NK-92 (cell line): ENCODE results near the gene ACOX3.
"Not testable (repeated sequence)": the region's sequence is repeated elsewhere in the genome, so short reads cannot be mapped to it uniquely, and the experiment has no call there.

ENCODE experiments used
- DNase-seq: peaks from one replicate; lab custom pipeline; 2025; ENCODE audit not compliant: unreplicated experiment; lab: John Stamatoyannopoulos, UW

The ACOX3 gene

DNA sequence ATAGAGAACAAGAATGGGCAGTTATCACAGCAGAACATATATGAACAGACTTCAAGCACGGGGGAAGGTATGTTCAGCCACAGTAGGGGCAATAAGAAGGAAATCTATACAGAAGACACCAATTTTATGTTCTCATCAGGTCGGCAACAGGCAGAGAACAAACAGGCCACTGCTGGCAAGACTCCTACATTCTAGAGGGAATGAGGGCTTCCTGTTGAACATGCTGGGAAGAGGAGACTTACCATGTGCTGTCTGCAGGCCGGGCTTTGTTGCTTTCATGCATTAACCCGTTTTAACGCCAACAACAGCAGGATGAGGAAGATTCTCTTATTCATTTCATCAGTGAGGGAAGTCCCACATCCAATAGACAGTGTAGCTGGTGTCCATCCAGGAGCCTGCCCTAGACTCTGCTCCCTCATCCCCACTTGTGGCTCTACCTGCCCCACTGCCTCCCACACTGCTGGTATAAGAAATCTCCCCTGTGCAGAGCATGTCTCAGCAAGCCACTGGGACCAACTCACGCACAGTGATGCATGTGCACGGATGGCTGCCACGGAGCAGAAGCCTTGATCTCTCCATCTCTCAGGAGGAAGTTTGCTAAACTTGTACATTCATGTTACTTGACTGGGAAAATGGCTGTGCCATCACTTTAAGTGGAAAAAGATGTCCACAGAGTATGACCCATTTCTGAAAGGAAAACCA is 84.5 kb downstream of the ACOX3 start:
- DNase-seq = no peak

DNA sequence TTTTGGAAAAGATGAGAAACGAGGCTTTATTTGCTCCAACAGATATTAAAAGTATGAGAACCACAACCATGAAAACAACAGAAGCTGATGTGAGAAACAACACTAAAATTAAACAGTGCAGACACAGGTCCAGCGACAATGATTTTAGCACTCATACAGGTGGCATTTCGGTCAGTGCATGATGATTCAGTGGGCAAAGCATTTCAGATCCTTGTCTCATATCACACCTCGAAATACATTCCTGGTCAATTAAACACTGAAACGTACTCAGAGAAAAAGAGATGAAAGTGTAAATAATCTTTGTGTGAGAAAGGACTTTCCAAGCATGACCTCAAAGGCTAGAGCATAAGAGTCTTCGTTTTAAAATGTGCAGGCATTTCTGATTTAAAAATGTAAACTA is 85.2 kb downstream of the ACOX3 start:
- no peak for DNase-seq

DNA sequence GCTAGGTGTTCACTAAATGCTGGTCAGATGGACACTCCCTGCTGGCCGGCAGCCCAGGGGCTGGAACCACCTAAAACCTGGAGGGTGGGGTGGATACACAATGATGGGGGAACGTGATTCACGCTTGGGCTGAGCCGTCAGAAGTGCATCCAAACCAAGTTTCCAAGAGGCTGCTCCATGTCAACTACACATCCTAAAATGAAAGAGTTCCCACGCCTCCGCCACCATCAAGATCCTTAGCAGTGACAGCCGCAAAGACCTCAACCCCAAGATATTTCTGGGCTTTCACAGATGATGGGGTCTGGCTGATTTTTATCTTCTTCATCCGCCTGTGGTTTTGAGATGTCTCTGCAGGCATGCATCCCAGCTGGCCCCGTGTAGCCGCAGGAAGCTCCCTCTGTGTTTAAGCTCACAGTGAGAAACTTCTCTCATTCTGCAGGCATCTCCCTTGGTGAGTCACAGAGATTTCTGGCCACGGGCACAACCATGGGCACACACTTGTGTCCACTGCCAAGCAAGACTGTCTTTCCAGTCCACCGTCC is 86.5 kb downstream of the ACOX3 start:
- DNase-seq = no peak

DNA sequence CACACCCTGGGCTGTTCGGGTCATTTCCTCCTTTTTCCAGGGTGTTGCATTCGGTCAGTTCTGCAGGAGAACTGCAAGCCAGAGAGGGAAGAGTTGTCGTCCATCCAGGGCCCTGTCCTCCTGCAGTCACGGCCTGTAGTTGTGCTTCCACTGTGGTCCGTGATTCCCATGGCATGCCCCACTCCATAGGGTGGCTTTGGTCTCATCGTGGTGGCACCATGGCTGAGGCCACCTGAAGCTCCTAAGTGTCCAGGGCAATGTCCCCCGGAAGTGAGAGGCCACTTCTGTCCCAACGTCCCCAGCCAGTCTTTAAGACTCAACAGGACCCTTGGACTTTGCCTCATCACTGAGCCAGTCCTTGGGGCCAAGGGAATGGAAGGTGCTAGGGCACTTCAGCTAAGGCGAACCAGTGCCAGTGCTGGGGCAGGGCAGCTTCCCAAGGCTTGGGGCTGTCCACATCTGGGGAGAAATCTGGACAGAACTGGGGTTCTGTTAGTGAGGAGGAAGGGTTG is 87.3 kb downstream of the ACOX3 start:
- no peak for DNase-seq

DNA sequence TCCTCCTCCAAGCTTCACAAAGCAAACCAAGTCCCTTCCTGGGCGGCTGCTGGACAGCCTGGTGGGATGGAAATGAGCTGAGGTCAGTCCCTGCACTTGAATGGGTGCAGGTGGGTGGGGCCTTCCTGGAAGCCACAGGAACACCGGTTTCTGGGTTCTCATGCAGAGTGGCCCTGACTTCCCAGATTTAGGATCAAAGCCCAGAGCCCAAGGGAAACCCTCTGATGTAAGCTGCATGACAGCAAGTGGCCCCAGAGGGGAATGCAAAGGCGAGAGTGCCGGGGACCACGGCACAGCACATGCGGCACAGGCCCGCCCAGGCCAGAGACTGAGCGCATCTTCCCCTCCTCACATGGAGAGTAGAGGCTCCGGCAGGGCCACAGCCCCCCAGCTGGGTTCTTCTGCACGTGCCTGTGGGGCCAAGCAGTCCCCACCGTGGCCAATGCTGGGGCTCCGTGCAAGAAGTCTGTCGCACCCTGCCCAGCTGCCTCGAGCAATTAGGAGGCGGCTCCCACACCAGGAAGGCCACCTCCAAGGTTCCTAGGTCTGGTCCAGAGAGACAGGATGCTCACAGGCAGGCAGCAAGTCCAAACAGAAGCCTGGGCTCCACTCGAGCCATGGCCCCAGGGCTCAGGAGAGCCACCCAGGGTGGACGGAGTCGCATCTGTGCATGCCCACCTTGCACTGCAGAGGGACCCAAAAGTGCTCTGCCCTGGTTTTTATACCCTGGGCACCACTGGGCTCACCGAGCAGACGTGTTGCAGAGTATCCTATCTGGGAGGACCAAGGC is 88.0 kb downstream of the ACOX3 start:
- DNase-seq = no peak

- no peak for DNase-seq
Measured at GRCh38 chr4:8351931-8352367, 88.6 kb downstream of the ACOX3 start.

GRCh38 chr4:8350841-8351461 is 89.6 kb downstream of the ACOX3 start:
- no peak for DNase-seq

GRCh38 chr4:8350352-8350751 is 90.2 kb downstream of the ACOX3 start:
- DNase-seq = no peak

DNA sequence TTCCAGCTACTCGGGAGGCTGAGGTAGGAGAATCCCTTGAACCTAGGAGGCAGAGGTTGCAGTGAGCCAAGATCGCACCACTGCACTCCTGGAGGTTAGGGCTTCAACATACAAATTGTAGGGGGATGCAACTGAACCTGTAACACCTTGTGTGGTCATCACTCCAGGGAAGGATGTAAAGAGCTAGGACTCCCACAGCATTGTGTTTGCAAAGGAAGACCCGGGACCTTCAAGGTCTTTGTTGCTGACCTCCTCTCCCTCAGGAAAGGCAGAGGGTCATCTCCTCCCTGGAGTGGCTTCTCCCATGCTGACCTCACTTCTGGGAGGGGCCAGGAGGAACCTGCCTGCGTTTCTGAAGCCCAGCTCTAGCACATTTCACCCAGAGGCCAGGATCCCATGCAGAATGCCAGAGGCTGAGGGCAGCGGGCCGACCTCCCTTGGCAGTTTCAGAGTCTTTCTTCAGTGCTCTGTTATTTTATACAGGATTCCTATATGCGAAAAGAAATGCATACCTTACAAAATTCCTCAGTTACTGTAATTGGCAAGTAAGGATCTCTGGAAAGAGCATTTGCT is 90.8 kb downstream of the ACOX3 start:
- DNase-seq = no peak

DNA sequence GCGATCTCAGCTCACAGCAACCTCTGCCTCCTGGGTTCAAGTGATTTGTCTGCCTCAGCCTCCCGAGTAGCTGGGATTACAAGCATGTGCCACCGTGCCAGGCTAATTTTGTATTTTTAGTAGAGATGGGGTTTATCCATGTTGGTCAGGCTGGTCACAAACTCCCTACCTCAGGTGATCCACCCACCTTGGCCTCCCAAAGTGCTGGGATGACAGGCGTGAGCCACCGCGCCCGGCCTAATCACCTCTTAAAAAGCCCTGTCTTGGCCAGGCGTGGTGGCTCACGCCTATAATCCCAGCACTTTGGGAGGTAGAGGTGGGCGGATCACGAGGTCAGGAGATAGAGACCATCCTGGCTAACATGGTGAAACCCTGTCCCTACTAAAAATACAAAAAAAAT is 91.3 kb downstream of the ACOX3 start:
- not testable (repeated sequence) for DNase-seq

DNA sequence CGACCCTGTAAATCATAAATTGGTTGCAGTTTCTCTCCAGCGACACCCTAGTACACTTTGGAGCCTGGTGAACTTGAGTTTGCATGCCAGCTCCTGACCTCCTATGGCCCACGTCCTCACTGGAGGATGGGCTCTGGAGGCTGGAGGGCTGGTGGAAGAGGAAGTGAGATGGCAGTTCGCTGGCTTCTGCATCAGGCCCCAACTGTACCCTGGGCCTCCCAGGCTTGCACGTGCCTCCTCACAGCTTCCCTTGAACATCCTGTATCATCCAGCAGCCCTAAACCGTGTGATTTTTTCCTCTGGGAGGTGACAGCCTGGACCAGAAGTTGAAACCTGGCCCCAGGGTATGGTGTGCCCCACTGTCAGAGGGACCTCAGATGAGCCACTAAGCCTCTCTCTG is 92.5 kb downstream of the ACOX3 start:
- DNase-seq = no peak

GRCh38 chr4:8347660-8348059 is 92.9 kb downstream of the ACOX3 start:
- DNase-seq = no peak

DNA sequence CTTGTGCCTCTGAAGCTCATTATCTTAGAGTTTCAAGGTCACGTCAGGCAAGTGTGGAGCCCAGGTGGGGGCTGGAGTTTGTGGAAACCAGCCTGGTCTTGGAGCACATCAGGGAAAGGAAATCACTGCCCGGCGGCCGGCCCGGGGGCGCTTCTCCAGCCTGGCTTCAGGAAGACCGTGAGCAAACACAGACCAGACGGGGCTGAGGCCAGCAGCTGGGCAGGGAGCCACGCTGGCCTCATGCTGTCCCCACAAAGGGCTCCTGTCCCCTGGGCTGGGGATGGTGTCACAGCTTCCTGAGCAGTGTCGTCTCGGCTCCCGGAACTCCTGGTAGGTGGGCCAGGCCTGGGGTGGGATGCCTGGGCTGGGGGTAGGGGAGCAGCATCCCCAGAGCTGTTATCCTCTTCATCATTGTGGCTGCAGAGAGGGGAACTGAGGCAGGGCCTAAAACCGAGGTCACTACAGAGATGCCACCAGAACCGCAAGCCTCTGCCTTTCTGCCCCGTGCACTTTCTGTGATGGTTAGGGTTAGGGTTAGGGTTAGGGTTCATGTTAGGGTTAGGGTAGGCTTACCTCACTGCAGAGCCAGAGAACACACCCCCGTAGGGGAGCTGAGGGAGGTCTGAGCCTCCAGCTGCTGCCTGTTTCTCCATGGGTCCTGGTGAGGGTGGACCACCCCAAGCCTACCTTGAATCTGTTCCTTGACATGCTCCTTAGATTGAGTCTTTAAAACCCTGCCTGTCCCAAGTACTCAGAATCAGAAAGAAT is 93.5 kb downstream of the ACOX3 start:
- DNase-seq = no peak

DNA sequence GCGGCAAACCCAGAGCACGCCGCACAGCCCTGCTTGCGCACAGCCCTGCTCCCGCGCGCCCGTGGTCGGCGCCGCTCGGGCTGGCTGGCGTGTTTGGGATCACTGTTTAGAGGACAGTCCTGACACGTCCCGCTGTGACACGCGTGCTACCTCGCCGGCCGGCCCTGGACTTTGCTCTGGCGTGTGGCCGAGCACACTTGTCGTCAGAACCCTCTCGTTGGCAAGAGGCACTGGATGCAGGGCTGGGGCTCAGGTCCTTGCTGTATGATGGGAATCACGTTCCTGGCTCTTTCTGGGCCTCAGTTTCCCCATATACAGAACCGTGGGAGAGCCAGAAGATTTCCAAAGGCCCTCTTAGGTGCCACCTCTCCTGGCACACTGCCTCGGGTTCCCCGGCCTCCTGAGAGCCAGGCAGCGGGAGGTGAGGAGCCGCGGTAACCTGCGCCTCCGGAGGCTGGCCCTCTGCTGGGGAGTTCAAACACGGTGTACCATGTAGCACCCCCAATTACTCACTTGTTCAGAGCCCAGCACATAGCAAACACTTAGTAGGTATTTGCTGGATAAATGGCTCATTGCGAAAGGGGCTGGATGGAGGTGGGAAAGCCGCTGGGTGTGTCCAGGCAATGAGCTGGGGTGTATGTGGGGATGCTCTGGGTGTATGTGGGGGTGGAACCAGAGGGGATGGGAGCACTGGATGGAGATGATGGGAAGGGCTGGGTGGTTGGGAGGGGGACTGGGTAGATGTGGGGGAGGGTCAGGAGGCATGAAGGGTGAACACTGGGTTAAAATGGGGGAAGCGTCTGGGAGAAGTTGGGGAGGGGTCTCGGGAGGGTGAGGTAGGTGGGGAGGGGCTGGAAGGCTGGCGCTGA is 94.3 kb downstream of the ACOX3 start:
- no peak for DNase-seq

DNA sequence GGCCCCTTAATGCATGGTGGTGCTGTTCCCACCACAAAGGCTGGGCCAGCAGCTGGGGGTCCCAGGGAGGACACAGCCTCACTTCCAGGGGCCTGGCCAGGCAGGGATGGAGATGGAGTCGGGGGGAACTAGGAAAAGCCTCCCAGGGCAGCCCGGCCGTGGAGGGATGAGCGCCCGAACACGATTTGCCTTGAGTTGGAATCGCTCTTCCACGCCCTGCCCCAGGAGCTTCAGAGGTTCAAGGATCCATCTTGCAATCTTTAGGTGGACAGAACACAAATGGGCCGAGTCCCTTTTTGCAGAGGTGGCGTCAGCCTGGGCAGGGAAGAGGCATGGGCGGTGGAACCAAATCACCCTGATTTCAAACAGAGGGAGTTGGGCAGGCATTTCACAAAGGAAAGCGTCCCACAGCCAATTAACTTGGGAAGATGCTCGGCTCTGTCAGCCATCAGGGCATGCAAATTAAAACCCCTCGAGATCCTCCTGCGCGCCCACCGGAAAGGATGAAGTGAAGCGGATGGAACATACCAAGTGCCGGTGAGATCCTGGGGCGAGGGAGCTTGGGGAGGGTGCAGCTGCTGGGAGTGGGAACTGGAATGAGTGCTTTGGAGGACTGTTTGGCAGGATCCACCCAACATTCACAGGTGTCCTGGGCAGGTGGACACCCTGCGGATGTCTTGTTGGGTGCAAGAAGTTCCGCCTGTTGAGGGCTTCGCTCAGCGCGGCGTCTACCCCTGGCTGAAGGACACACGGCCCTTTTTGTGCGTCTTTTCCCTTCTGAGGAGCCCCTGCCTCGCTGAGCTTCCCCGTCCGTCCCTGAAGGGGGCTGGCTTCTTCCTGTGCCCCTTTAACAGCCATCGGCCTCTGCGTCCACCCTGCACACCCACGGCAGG is 95.2 kb downstream of the ACOX3 start:
- no peak for DNase-seq

DNA sequence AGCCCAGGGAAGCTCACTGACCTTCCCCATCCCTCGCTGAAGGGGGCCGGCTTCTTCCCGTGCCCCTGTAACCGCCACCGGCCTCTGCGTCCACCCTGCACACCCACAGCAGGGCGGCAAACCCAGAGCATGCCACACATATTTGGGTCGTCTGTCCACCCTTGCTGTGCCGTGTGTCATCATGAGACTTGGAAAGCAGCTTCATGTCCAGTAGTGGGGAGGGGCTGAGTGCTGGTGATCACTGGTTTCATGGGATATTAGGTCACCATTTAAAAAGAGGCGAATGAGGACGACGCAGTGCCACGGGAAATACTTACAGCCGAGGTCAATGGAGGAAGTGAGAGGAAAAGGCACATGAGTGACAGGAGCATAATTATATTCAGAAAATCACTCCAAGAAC is 96.1 kb downstream of the ACOX3 start:
- DNase-seq = no peak

GRCh38 chr4:8343967-8344331 is 96.6 kb downstream of the ACOX3 start:
- no peak for DNase-seq

DNA sequence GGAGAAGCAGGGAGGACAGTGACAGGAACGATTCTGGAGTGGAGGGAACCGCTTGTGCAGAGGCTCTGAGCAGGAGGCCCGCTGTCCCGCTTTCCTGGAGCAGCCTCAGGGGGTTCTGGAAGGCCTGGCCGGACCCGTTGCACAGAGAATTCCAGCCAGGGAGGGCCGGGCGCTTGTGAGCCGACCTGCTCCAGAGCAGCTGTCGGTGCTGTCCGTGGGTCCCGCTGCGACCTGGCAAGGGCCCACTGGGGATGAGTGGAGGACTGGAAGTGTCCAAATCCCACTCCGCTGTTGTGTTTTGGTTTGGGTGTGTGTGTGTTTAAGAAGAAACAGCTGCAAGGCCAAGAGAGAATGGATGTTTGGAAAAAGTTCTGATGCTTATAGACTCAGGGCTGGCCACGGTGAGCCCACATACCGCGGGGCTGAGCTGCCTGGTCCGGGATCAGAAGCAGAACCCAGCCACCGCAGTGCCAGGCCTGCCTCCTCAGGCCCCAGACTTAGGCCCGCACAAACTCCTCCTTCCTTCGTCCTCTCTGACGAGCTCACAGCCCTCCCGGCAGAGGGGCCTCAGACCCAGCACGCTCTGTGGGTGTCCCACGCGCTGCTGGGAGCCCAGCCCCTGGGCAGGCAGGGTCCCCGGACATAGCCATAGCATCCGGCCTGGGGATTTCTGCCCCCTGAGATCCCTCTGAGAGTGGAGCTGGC is 97.1 kb downstream of the ACOX3 start:
- DNase-seq = no peak
